Measurements from ENCODE around the gene CHST14. TPM values are rescaled to one million over a fixed set of nuclear protein-coding genes. Genes with fewer than 3 reads are reported as not detected.

The CHST14 gene
- total and polyA plus RNA-seq, 2 donors, result 5.1 to 11.9 TPM

DNA sequence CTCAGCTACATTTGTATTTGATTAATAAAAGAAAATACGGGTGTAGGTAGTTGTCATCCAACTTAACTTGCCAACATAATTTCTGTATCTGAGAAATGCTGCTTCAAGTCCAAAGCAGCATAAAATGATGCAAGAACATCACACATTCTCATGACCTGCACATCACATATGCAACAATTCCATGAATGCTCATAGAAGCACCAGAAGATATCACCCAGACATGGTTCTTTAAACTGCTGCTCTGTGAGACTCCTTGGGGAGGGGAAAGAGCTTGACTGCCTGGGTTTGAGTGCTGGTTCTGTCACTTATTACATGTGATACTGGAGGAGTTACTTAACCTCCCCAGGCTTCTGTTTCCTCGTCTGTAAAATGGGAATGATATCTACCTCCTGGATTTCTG is 39.4 kb downstream of the CHST14 start:
- Histone ChIP-seq H3K27ac (ENCODE audit: low read depth in 1 of 2, low read length in 1 of 2) (no peak overlapping the region), H3K27me3 (ENCODE audit: control insufficient read depth in 2 of 2, insufficient read depth in 1 of 2, low read length in 1 of 2) (peaks cover 36 to 78% of the 10 kb centered on the region in 2 donors), H3K4me1 (ENCODE audit: control insufficient read depth in 2 of 2, insufficient read depth in 2 of 2, low read length in 2 of 2) (peaks cover 7 to 19% of the 10 kb centered on the region in 2 donors), H3K9me3 (ENCODE audit: control insufficient read depth in 2 of 2, insufficient read depth in 1 of 2, low read length in 1 of 2) (no peaks in the 10 kb centered on the region), H3K4me3 (ENCODE audit: low read length in 2 of 2) (no peak overlapping the region), H3K36me3 (ENCODE audit: control insufficient read depth in 2 of 2, insufficient read depth in 2 of 2, low read length in 1 of 2) (no peaks in the 10 kb centered on the region)
- 94% methylated on average over 2 of the region's 2 CpGs for WGBS
- no peak for DNase-seq (ENCODE audit: low read depth in 6 of 9, low spot score in 9 of 9)

- Histone ChIP-seq H3K4me3 (ENCODE audit: low read length in 2 of 2) (peak overlapping the region; percentile 14 to 30), H3K9me3 (ENCODE audit: control insufficient read depth in 2 of 2, insufficient read depth in 1 of 2, low read length in 1 of 2) (no peaks in the 10 kb centered on the region), H3K27me3 (ENCODE audit: control insufficient read depth in 2 of 2, insufficient read depth in 1 of 2, low read length in 1 of 2) (peaks cover 38 to 84% of the 10 kb centered on the region in 2 donors), H3K27ac (ENCODE audit: low read depth in 1 of 2, low read length in 1 of 2) (no peak overlapping the region), H3K4me1 (ENCODE audit: control insufficient read depth in 2 of 2, insufficient read depth in 2 of 2, low read length in 2 of 2) (peaks cover 7 to 19% of the 10 kb centered on the region in 2 donors), H3K36me3 (ENCODE audit: control insufficient read depth in 2 of 2, insufficient read depth in 2 of 2, low read length in 1 of 2) (no peaks in the 10 kb centered on the region)
- WGBS, result 13% methylated on average over 22 of the region's 22 CpGs
- peak in 1 of 9 donors; percentile 28 for DNase-seq (ENCODE audit: low read depth in 6 of 9, low spot score in 9 of 9)
These were observed 40.3 kb downstream of the CHST14 start for GRCh38 chr15:40511093-40511471.

- H3K27ac ChIP-seq (ENCODE audit: low read depth in 1 of 2, low read length in 1 of 2), result no peak overlapping the region
- peaks cover 7 to 19% of the 10 kb centered on the region in 2 donors for H3K4me1 ChIP-seq (ENCODE audit: control insufficient read depth in 2 of 2, insufficient read depth in 2 of 2, low read length in 2 of 2)
- peaks cover 38 to 86% of the 10 kb centered on the region in 2 donors for H3K27me3 ChIP-seq (ENCODE audit: control insufficient read depth in 2 of 2, insufficient read depth in 1 of 2, low read length in 1 of 2)
- no peaks in the 10 kb centered on the region for H3K9me3 ChIP-seq (ENCODE audit: control insufficient read depth in 2 of 2, insufficient read depth in 1 of 2, low read length in 1 of 2)
- WGBS, result 2% methylated on average over 61 of the region's 61 CpGs
- peak in 1 of 9 donors; percentile 10 for DNase-seq (ENCODE audit: low read depth in 6 of 9, low spot score in 9 of 9)
- H3K4me3 ChIP-seq (ENCODE audit: low read length in 2 of 2), result peak overlapping the region; percentile 14 to 30
- H3K36me3 ChIP-seq (ENCODE audit: control insufficient read depth in 2 of 2, insufficient read depth in 2 of 2, low read length in 1 of 2), result no peaks in the 10 kb centered on the region
These were observed 40.8 kb downstream of the CHST14 start for GRCh38 chr15:40511472-40512133.

DNA sequence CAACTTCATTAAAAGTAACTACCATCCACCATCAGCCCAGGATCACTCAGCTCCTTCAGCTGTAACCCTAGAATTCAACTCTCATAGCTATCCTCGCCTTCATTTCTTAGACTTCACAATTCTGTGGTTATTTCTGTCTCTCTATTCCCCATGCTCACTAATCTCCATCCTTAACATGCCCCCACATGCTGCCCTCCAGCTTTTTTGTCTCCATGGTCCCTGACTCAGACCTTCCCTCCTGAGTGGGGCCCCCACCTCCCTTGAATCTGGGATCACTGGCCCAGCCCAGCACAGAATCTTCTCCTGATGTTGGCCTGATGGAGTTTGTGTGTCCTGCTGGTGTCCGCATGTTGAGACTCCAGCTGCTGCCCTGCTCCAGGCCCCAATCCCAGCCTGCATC is 41.7 kb downstream of the CHST14 start:
- Histone ChIP-seq H3K36me3 (ENCODE audit: control insufficient read depth in 2 of 2, insufficient read depth in 2 of 2, low read length in 1 of 2) (no peaks in the 10 kb centered on the region), H3K27ac (ENCODE audit: low read depth in 1 of 2, low read length in 1 of 2) (no peak overlapping the region), H3K27me3 (ENCODE audit: control insufficient read depth in 2 of 2, insufficient read depth in 1 of 2, low read length in 1 of 2) (peaks cover 38 to 79% of the 10 kb centered on the region in 2 donors), H3K4me1 (ENCODE audit: control insufficient read depth in 2 of 2, insufficient read depth in 2 of 2, low read length in 2 of 2) (peaks cover 7 to 13% of the 10 kb centered on the region in 2 donors), H3K4me3 (ENCODE audit: low read length in 2 of 2) (no peak overlapping the region), H3K9me3 (ENCODE audit: control insufficient read depth in 2 of 2, insufficient read depth in 1 of 2, low read length in 1 of 2) (no peaks in the 10 kb centered on the region)
- DNase-seq (ENCODE audit: low read depth in 6 of 9, low spot score in 9 of 9), result no peak
- 96% methylated on average over 2 of the region's 2 CpGs for WGBS

GRCh38 chr15:40513609-40514008 is 42.8 kb downstream of the CHST14 start:
- Histone ChIP-seq H3K36me3 (ENCODE audit: control insufficient read depth in 2 of 2, insufficient read depth in 2 of 2, low read length in 1 of 2) (no peaks in the 10 kb centered on the region), H3K4me1 (ENCODE audit: control insufficient read depth in 2 of 2, insufficient read depth in 2 of 2, low read length in 2 of 2) (peaks cover 7 to 13% of the 10 kb centered on the region in 2 donors), H3K27ac (ENCODE audit: low read depth in 1 of 2, low read length in 1 of 2) (no peak overlapping the region), H3K4me3 (ENCODE audit: low read length in 2 of 2) (no peak overlapping the region), H3K9me3 (ENCODE audit: control insufficient read depth in 2 of 2, insufficient read depth in 1 of 2, low read length in 1 of 2) (no peaks in the 10 kb centered on the region), H3K27me3 (ENCODE audit: control insufficient read depth in 2 of 2, insufficient read depth in 1 of 2, low read length in 1 of 2) (peaks cover 35 to 67% of the 10 kb centered on the region in 2 donors)
- WGBS, result 93% methylated on average over 5 of the region's 5 CpGs
- no peak for DNase-seq (ENCODE audit: low read depth in 6 of 9, low spot score in 9 of 9)

DNA sequence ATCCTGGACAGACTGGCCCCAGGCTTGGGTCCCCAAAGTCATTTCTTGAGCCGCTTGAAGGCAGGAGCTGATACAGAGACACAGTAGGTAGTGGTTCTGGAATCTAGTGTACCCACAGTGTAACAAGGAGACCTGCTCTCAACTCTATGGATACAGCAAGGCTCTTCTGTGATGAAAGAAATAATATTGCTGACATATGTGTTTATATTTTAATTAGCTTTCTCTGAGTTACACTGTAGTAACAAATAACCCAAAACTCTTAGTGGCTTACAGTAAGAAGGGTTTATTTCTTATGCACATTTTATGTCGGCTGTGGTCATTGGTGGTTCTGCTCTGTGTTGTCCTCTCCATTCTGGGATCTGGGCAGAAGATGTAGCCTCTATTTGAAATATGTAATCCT is 45.5 kb downstream of the CHST14 start:
- over 99% methylated on average over 2 of the region's 2 CpGs for WGBS
- Histone ChIP-seq H3K27me3 (ENCODE audit: control insufficient read depth in 2 of 2, insufficient read depth in 1 of 2, low read length in 1 of 2) (peaks cover 22 to 42% of the 10 kb centered on the region in 2 donors), H3K4me3 (ENCODE audit: low read length in 2 of 2) (no peak overlapping the region), H3K4me1 (ENCODE audit: control insufficient read depth in 2 of 2, insufficient read depth in 2 of 2, low read length in 2 of 2) (peaks cover 5 to 9% of the 10 kb centered on the region in 2 donors), H3K36me3 (ENCODE audit: control insufficient read depth in 2 of 2, insufficient read depth in 2 of 2, low read length in 1 of 2) (no peaks in the 10 kb centered on the region), H3K27ac (ENCODE audit: low read depth in 1 of 2, low read length in 1 of 2) (no peak overlapping the region), H3K9me3 (ENCODE audit: control insufficient read depth in 2 of 2, insufficient read depth in 1 of 2, low read length in 1 of 2) (no peaks in the 10 kb centered on the region)
- DNase-seq (ENCODE audit: low read depth in 6 of 9, low spot score in 9 of 9), result no peak

Other genes starting within 250 kb of the CHST14 start
- 0.38 TPM for gene PAK6, start 231.9 kb upstream of the CHST14 start, total RNA-seq
- 1.3 TPM for gene PAK6, start 231.9 kb upstream of the CHST14 start, polyA plus RNA-seq
- gene ANKRD63, start 187.9 kb upstream of the CHST14 start, total RNA-seq, result not detected
- gene ANKRD63, start 187.9 kb upstream of the CHST14 start, polyA plus RNA-seq, result not detected
- 26.5 TPM for gene PLCB2, start 163.0 kb upstream of the CHST14 start, total RNA-seq
- gene PLCB2, start 163.0 kb upstream of the CHST14 start, polyA plus RNA-seq, result 125 TPM
- gene INAFM2, start 147.3 kb upstream of the CHST14 start, total RNA-seq, result 10.1 TPM
- 12.8 TPM for gene INAFM2, start 147.3 kb upstream of the CHST14 start, polyA plus RNA-seq
- 0.28 TPM for gene CCDC9B, start 130.0 kb upstream of the CHST14 start, total RNA-seq
- 3.6 TPM for gene CCDC9B, start 130.0 kb upstream of the CHST14 start, polyA plus RNA-seq
- gene PHGR1, start 120.0 kb upstream of the CHST14 start, total RNA-seq, result 0.14 TPM
- gene PHGR1, start 120.0 kb upstream of the CHST14 start, polyA plus RNA-seq, result 4.5 TPM
- gene DISP2, start 112.8 kb upstream of the CHST14 start, total RNA-seq, result 0.19 TPM
- gene DISP2, start 112.8 kb upstream of the CHST14 start, polyA plus RNA-seq, result 0.55 TPM
- 44.4 TPM for gene KNSTRN, start 88.3 kb upstream of the CHST14 start, total RNA-seq
- 12.5 TPM for gene KNSTRN, start 88.3 kb upstream of the CHST14 start, polyA plus RNA-seq
- 18.8 TPM for gene IVD, start 65.2 kb upstream of the CHST14 start, total RNA-seq
- gene IVD, start 65.2 kb upstream of the CHST14 start, polyA plus RNA-seq, result 28.3 TPM
- gene BAHD1, start 30.0 kb upstream of the CHST14 start, total RNA-seq, result 9.4 TPM
- gene BAHD1, start 30.0 kb upstream of the CHST14 start, polyA plus RNA-seq, result 19.1 TPM
- 21.2 TPM for gene CCDC32, start 94.1 kb downstream of the CHST14 start, total RNA-seq
- gene CCDC32, start 94.1 kb downstream of the CHST14 start, polyA plus RNA-seq, result 39.2 TPM
- gene RPUSD2, start 98.3 kb downstream of the CHST14 start, total RNA-seq, result 10.7 TPM
- gene RPUSD2, start 98.3 kb downstream of the CHST14 start, polyA plus RNA-seq, result 15.2 TPM
- 25.8 TPM for gene KNL1, start 123.3 kb downstream of the CHST14 start, total RNA-seq
- 2.4 TPM for gene KNL1, start 123.3 kb downstream of the CHST14 start, polyA plus RNA-seq
- 12.3 TPM for gene RAD51, start 224.2 kb downstream of the CHST14 start, total RNA-seq
- 1.2 TPM for gene RAD51, start 224.2 kb downstream of the CHST14 start, polyA plus RNA-seq

All from thymus (tissue), 11 donors.